ENCODE measurements around the gene PPP1R9B.

Gene PPP1R9B

DNA sequence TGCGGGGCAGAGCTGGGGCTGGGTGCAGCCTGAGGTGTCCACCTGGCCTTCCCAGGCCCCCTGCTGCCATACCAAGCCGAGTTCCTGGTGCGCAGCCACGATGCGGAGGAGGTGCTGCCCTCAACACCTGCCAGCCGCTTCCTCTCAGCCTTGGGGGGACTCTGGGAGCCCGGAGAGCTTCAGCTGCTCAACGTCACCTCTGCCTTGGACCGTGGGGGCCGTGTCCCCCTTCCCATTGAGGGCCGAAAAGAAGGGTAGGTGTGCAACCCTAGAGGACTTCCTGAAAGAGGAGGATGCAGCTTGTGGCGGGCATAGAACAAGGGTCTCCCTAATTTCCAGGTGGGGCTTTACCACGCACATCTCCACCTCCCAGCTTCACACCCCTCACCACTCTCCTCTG, 17.8 kb upstream of the PPP1R9B start:
- Mint-ChIP-seq H3K36me3 (ENCODE audit: low read depth) (no peaks in the 10 kb centered on the region), H3K27ac (peak overlapping the region in 2 of 3 experiments; percentile 78 to 86), H3K4me3 (peak overlapping the region in 2 of 3 experiments; percentile 52 to 92), H3K4me1 (peaks cover 45% of the 10 kb centered on the region), H3K9me3 (no peaks in the 10 kb centered on the region), H3K27me3 (ENCODE audit: low read depth) (no peaks in the 10 kb centered on the region)
- TF ChIP-seq, protein P1, sequence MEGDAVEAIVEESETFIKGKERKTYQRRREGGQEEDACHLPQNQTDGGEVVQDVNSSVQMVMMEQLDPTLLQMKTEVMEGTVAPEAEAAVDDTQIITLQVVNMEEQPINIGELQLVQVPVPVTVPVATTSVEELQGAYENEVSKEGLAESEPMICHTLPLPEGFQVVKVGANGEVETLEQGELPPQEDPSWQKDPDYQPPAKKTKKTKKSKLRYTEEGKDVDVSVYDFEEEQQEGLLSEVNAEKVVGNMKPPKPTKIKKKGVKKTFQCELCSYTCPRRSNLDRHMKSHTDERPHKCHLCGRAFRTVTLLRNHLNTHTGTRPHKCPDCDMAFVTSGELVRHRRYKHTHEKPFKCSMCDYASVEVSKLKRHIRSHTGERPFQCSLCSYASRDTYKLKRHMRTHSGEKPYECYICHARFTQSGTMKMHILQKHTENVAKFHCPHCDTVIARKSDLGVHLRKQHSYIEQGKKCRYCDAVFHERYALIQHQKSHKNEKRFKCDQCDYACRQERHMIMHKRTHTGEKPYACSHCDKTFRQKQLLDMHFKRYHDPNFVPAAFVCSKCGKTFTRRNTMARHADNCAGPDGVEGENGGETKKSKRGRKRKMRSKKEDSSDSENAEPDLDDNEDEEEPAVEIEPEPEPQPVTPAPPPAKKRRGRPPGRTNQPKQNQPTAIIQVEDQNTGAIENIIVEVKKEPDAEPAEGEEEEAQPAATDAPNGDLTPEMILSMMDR (IDR thresholded peaks at IDR 0.05; ENCODE audit: unreplicated experiment in 3 of 3), result no peak

DNA sequence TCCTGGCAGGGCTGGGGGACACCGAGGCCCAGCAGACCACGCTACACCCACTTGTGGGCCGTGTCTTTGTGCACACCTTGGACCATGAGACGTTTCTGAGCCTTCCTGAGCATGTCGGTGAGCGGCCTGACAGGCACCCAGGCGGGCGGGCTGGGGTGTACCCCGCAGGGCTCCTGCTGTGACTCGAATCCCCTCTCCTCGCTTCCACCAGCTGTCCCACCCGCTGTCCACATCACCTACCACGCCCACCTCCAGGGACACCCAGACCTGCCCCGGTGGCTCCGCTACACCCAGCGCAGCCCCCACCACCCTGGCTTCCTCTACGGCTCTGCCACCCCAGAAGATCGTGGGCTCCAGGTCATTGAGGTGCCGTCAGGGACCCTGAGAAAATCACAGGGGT, 16.9 kb upstream of the PPP1R9B start:
- peaks cover 39% of the 10 kb centered on the region for H3K4me1 Mint-ChIP-seq
- TF ChIP-seq, protein P1 (IDR thresholded peaks at IDR 0.05; ENCODE audit: unreplicated experiment in 3 of 3), result no peak
- H3K36me3 Mint-ChIP-seq (ENCODE audit: low read depth), result no peaks in the 10 kb centered on the region
- peak overlapping the region in 2 of 3 experiments; percentile 36 to 92 for H3K4me3 Mint-ChIP-seq
- H3K27ac Mint-ChIP-seq, result peak overlapping the region in 1 of 3 experiments; percentile 79
- H3K9me3 Mint-ChIP-seq, result no peaks in the 10 kb centered on the region
- no peaks in the 10 kb centered on the region for H3K27me3 Mint-ChIP-seq (ENCODE audit: low read depth)

DNA sequence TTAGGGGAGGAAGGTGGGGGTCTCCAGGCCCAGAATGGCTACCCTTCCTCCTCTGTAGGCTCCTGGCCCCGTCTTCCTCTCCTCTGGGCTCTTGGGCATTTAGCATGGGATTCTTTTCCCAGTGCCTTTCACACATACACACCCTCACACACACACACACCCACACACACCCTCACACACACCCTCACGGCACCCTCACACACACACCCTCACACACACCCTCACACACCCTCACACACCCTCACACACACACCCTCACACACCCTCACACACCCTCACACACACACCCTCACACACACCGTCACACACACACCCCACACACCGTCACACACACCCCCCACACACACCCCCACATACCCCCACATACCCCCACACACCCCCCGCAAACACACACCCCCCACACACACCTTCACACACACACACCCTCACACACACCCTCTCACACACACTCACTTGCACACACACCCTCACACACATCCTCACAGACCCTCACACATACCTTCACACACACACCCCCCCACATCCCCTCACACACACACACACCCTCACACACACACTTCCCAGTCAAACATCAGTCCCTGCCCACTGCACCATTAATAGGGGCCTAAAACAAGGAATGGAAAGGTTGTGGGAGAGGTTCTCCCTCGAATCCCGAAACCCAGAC, 16.2 kb upstream of the PPP1R9B start:
- H3K9me3 Mint-ChIP-seq, result no peaks in the 10 kb centered on the region
- H3K27me3 Mint-ChIP-seq (ENCODE audit: low read depth), result no peaks in the 10 kb centered on the region
- peak overlapping the region; percentile 34 to 92 (median 87) for H3K4me3 Mint-ChIP-seq
- TF ChIP-seq, protein P1 (IDR thresholded peaks at IDR 0.05; ENCODE audit: unreplicated experiment in 3 of 3), result no peak
- H3K4me1 Mint-ChIP-seq, result peaks cover 44% of the 10 kb centered on the region
- peak overlapping the region; percentile 49 to 79 (median 53) for H3K27ac Mint-ChIP-seq
- no peaks in the 10 kb centered on the region for H3K36me3 Mint-ChIP-seq (ENCODE audit: low read depth)

DNA sequence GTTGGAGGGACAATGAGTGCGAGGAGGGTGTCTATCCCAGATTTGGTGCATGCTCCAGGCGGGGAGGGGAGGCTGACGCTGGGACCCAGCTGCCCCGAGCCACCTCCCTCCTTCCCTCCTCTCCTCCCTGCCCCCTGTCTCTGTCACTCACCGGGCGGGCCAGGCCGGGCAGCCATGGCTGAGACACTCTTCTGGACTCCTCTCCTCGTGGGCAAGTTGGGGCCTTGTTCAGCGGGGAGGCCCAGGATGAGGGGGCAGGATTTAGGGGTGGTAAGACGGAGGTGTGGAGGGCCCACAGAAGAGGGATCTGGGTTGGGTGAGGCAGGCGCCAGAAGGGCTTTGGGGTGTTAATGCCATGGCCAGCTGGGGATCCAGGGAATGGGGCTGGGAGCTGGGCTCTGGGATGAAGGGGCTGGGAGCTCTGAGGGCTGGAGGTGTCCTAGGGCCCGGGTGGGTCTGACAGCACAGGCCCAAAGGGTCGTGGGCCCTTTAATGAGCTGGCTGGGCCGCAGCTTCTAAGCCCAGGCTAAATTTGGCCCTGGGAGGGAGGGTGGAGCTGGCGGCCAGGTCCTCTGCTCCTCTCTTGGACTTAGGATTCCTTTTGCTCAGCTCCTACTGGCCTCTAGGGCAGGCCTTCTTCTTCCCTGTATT, 15.5 kb upstream of the PPP1R9B start, which contains the start of gene SGCA:
Gene SGCA, plus strand, starts transcription at position 139 of the 651 bp plus-strand sequence. Its CDS starts 36 bp downstream, at position 175.
- TF ChIP-seq, protein P1 (IDR thresholded peaks at IDR 0.05; ENCODE audit: unreplicated experiment in 3 of 3), result no peak
- no peaks in the 10 kb centered on the region for H3K27me3 Mint-ChIP-seq (ENCODE audit: low read depth)
- H3K4me3 Mint-ChIP-seq, result peak within 1 kb of the TSS; percentile 75 to 92 (median 87)
- H3K9me3 Mint-ChIP-seq, result no peaks in the 10 kb centered on the region
- peaks cover 43% of the 10 kb centered on the region for H3K4me1 Mint-ChIP-seq
- H3K27ac Mint-ChIP-seq, result peak within 1 kb of the TSS; percentile 79 to 95 (median 88)
- no peaks in the 10 kb centered on the region for H3K36me3 Mint-ChIP-seq (ENCODE audit: low read depth)

DNA sequence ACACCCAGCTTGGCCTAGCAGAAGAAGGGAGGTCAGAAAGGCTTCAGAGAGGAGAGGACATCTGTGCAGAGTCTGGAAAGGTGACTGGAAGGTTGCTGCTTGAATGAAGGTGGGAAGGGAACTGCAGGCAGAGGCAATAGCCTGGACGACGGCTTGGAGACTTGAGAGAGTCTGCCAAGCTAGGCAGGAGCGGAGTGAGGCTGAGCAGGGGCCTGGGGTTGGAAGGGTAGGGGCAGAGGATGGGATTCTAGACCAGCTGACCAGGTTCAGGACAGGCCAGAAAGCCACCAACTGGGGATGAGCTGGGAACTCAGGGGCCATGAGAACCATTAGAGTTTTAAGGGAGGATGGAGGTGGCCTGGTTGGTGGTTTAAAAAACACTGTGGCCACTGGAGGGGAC, 15.0 kb upstream of the PPP1R9B start:
- peaks cover 46% of the 10 kb centered on the region for H3K4me1 Mint-ChIP-seq

More for the DNA sequence above, 15.0 kb upstream of the PPP1R9B start:
- no peaks in the 10 kb centered on the region for H3K27me3 Mint-ChIP-seq (ENCODE audit: low read depth)
- peak overlapping the region; percentile 29 to 92 (median 87) for H3K4me3 Mint-ChIP-seq
- H3K9me3 Mint-ChIP-seq, result no peaks in the 10 kb centered on the region
- H3K27ac Mint-ChIP-seq, result peak overlapping the region; percentile 79 to 95 (median 88)
- no peaks in the 10 kb centered on the region for H3K36me3 Mint-ChIP-seq (ENCODE audit: low read depth)
- TF ChIP-seq, protein P1 (IDR thresholded peaks at IDR 0.05; ENCODE audit: unreplicated experiment in 3 of 3), result no peak

All from nephron (organoid).